Spinal cord (tissue), 10 donors: ENCODE results near the gene TMEM181. TPM values are rescaled to one million over a fixed set of nuclear protein-coding genes. Genes with fewer than 3 reads are reported as not detected.
"Not testable (repeated sequence)": the region's sequence is repeated elsewhere in the genome, so short reads cannot be mapped to it uniquely, and the experiment has no call there.

Experiments used
- DNase-seq, 6 donors: peaks; one replicate each; pipeline versions ENCODE4 v3.0.0 to v3.0.0-alpha.2; 2013 to 2015; ENCODE audit warnings: low spot score in 6 of 6, low read depth in 4 of 6
- H3K27ac ChIP-seq: one replicate; pipeline ENCODE4 v1.5.1; 2013; ENCODE audit warnings: low read depth, low read length, control low read depth
- H3K27me3 ChIP-seq: one replicate; pipeline ENCODE4 v1.6.1; 2013; ENCODE audit warnings: low read length; ENCODE audit not compliant: control insufficient read depth, insufficient read depth
- H3K36me3 ChIP-seq: one replicate; pipeline ENCODE4 v1.6.1; 2013; ENCODE audit warnings: low read length; ENCODE audit not compliant: control insufficient read depth, insufficient read depth
- H3K4me1 ChIP-seq: one replicate; pipeline ENCODE4 v1.6.1; 2013; ENCODE audit warnings: low read length; ENCODE audit not compliant: control insufficient read depth, insufficient read depth
- H3K4me3 ChIP-seq: one replicate; pipeline ENCODE4 v1.5.1; 2013; ENCODE audit warnings: low read depth, low read length, control low read depth
- H3K9me3 ChIP-seq: one replicate; pipeline ENCODE4 v1.6.1; 2013; ENCODE audit warnings: low read length; ENCODE audit not compliant: control insufficient read depth, insufficient read depth
- WGBS: methylation state at CpG from one replicate; pipeline ENCODE4 v1.1.5; 2013; ENCODE audit warnings: missing lambda C conversion rate; ENCODE audit not compliant: insufficient coverage; 5-methylcytosine and 5-hydroxymethylcytosine counted together
- polyA plus RNA-seq, 2 donors: library from polyadenylated mRNA; unstranded; fragments of 120-200 nt; gene quantifications; one replicate each; pipeline ENCODE4 v1.2.1, GENCODE V29; 2013; ENCODE audit not compliant: insufficient read length in 2 of 2
- total RNA-seq, 2 donors: library from RNA; depleted of rRNA in 1 of 2; stranded (reverse); fragments of 120-200 nt in 1 of 2; fragments of >200 nt in 1 of 2; gene quantifications; one replicate each; pipeline versions ENCODE4 v1.2.3 to v1.2.4, GENCODE V29; 2013 to 2014
- donor health status: healthy.

TMEM181 gene
- total and polyA plus RNA-seq, 4 donors: 31.8 to 59.0 (median 40.1) TPM

DNA sequence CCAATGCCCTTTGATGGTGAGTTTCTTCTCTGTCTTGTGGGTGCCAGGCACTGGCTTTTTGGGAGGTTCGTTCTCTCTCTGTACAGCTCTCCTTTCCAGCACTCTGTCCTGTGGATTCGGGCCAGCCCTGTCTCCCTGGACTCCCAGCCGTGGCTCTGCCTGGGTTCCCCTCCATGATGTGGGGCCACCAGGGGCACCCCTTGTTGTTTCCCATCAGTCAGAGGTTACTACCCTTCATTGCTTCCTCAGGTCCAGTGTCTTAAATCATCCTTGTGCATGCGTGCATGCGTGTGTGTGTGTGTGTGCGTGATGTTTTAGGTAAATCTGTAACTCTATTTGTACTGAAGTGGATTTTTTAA, 44.1 kb downstream of the TMEM181 start:
- 89% methylated on average over 5 of the region's 6 CpGs for WGBS
- Histone ChIP-seq H3K4me1 (no peaks in the 10 kb centered on the region), H3K9me3 (no peaks in the 10 kb centered on the region), H3K4me3 (no peak overlapping the region), H3K27ac (no peak overlapping the region), H3K36me3 (peaks cover 39% of the 10 kb centered on the region), H3K27me3 (no peaks in the 10 kb centered on the region)
- no peak for DNase-seq

DNA sequence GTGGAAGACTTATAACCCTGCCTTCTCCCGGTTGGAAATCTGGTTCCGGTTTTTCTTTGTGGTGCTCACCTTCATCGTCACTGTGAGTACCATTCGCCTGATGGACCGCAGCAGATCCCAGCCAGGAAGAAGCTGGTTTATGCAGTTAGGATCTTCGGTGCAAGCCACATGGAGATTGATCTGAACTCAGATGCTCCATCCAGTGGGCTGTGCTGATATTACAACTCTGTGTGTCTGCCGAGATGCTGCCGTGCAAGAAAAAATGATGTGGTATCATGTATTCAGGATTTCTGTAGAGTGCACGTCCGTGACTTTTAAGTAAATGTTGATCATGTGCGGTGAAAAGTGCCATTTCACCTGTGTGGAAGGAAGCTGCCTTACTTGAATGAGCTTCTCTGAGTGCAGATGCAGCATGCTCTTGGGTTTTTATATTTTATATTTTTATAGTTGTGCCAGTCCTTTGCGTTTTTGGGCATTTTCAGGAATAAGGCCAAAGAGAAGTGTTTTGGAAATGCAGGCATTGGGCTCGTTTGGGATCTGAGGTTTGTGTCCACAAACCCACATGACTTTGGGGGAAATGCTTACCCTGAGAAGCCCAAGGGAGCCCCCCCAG, 45.5 kb downstream of the TMEM181 start:
- Histone ChIP-seq H3K4me1 (no peaks in the 10 kb centered on the region), H3K27ac (no peak overlapping the region), H3K9me3 (no peaks in the 10 kb centered on the region), H3K4me3 (no peak overlapping the region), H3K36me3 (peaks cover 40% of the 10 kb centered on the region), H3K27me3 (no peaks in the 10 kb centered on the region)
- peak; percentile 33 to 94 (median 66) for DNase-seq
- 36% methylated on average over 10 of the region's 13 CpGs for WGBS

DNA sequence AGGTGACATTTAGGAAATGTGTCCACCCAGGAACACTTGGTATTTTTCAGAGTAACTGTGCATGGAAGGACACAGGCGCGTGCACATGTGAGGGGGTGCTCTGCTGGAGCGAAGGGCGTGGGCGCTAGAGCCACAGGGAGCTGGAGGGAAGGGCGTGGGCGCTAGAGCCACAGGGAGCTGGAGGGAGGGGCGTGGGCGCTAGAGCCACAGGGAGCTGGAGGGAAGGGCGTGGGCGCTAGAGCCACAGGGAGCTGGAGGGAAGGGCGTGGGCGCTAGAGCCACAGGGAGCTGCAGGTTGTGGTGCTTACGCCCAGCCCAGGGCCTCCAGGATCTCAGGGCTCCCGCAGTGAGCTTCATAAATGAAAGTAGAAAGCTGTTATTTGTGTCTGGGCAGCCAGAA, 46.1 kb downstream of the TMEM181 start:
- H3K4me3 ChIP-seq, H3K27ac ChIP-seq, H3K4me1 ChIP-seq, H3K27me3 ChIP-seq, DNase-seq, H3K9me3 ChIP-seq: not testable (repeated sequence)
- 89% methylated on average over 14 of the region's 15 CpGs for WGBS
- peaks cover 46% of the 10 kb centered on the region for H3K36me3 ChIP-seq

DNA sequence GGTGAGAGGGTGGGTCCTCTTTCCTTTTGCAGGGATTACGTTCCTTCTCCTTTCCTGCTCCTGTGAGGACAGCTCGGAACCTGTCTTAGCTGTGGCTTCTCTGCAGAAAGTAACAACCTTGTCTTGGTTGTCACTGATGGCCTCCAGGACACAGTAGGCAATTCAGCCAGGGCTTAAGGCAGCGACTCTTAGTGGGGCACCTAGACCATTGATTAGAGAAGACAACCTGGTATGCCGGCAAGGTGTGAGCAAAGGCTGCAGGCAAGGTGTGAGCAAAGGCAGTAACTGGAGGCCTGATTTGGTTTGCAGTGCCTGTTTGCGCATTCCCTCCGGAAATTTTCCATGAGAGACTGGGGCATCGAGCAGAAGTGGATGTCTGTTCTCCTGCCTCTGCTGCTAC, 47.0 kb downstream of the TMEM181 start:
- Histone ChIP-seq H3K36me3 (peaks cover 48% of the 10 kb centered on the region), H3K27ac (no peak overlapping the region), H3K4me1 (no peaks in the 10 kb centered on the region), H3K4me3 (no peak overlapping the region), H3K9me3 (no peaks in the 10 kb centered on the region), H3K27me3 (no peaks in the 10 kb centered on the region)
- no peak for DNase-seq
- 97% methylated on average over 6 of the region's 7 CpGs for WGBS

DNA sequence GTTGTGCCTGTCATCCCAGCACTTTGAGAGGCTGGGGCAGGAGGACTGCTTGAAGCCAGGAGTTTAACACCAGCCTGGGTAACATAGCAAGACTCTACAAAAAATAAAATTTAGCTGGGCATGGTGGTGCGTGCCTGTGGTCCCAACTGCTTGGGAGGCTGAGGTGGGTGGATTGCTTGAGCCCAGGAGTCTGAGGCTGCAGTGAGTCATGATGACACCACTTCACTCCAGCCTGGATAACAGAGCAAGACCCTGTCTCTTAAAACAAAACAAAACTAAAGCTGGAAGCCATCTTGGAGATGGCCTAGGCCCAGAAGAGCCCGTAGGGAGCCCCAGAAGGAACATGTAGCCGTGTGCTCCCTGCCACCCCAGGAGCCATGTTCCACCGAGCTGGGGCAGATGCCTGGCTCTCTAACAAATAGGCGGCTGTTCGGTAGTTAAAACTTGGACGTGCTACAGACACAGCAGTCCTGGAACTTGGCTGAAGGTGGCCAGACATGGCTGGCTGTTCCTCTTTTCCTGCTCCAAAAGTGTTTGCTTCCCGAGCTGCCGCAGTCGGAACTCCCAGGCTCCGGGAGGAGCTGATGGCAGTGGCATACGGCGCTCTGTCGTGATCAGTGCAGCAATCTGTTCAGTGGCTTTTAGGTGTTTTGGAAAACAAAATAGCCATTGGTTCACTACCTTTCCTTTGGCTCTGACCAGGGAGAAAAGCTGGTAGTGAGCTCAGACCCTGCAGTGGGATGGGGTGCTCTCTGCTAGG, 47.7 kb downstream of the TMEM181 start:
- Histone ChIP-seq H3K27me3 (no peaks in the 10 kb centered on the region), H3K4me3 (no peak overlapping the region), H3K4me1 (no peaks in the 10 kb centered on the region), H3K27ac (no peak overlapping the region), H3K9me3 (no peaks in the 10 kb centered on the region), H3K36me3 (peaks cover 48% of the 10 kb centered on the region)
- WGBS: 70% methylated on average over 13 of the region's 14 CpGs
- peak in 1 of 6 donors; percentile 27 for DNase-seq

DNA sequence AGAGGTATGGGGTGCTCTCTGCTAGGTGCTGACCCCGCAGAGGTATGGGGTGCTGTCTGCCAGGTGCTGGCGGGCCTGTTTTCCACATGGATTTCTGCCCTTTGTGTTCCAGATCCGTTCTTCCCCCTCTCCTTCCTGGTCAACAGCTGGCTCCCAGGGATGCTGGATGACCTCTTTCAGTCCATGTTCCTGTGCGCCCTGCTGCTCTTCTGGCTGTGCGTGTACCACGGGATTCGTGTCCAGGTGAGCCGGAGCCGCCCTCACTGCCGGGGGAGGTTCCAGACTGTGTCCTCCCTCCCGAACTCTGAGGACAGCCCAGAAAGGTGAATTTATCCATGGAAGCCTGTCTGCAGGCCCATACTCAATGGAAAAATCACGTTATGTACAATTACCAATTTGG, 48.3 kb downstream of the TMEM181 start:
- WGBS: 96% methylated on average over 11 of the region's 12 CpGs
- no peak for DNase-seq
- Histone ChIP-seq H3K4me3 (no peak overlapping the region), H3K27ac (no peak overlapping the region), H3K9me3 (no peaks in the 10 kb centered on the region), H3K36me3 (peaks cover 48% of the 10 kb centered on the region), H3K4me1 (no peaks in the 10 kb centered on the region), H3K27me3 (no peaks in the 10 kb centered on the region)

DNA sequence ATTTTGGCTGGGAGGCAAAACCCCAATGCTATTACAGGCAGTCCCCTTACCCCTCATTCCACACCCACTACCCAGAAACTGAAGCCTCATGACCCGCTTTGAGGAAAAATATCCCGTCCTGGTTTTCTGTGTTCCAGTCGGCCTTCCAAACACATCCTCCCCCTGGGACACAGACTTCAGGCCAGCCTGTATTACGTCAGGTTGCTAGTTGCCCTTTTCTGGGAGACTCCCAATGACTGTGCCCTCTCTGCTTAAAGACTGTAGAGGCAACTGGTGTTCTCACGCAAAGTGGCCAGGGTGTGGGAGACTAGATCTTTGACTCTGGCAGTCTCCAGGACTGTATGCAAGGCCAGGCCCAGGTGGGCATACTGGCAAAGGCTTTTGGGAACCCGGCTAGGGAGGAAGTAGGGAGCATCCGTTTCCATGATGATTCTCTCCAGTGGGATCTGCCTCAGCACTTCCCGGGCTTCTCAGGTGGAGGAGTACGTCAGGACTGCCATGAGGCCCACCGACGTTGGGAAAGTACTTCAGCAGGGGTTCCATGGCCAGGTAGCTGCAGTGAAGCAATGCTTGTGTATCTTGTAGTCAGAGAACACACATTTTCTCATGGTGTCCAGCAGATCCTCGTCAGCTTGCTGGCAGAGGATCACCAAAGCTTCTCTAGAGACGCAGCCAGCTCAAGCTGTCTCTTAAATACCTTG, 49.7 kb downstream of the TMEM181 start:
- Histone ChIP-seq H3K27ac (no peak overlapping the region), H3K27me3 (no peaks in the 10 kb centered on the region), H3K36me3 (peaks cover 48% of the 10 kb centered on the region), H3K9me3 (no peaks in the 10 kb centered on the region), H3K4me1 (no peaks in the 10 kb centered on the region), H3K4me3 (no peak overlapping the region)
- DNase-seq: no peak
- 97% methylated on average over 13 of the region's 13 CpGs for WGBS

DNA sequence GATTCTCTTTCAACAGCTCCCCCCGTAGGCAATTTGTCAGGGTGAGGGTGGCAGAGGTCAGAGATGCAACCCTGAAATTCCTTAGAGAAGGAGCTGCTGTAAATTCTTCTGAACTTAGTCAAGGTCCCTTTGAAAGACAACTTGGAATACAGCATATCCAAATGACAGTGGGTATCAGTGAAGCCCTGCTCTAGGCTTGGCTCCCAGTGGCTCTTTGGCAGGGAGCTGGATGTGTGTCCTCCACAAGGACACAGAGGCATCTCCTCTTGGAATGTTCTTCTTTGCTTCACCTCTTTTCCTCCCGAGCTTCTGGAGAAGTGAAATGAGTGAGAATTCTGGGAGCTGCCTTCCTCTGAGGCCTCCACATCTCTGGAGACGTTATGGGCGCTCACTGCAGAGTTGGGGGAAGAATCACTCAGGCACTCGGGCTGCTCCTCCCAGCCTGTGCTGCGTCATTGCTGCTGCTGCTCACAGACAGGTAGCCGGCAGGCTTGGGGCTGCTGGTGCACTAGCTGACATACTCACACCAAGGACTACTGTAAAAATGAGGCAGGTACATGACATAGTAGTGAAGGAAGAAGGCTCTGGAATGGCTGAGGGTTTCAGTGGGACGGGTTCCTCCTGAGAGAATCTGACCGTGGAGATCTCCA, 50.6 kb downstream of the TMEM181 start:
- no peak for DNase-seq
- WGBS: 91% methylated on average over 5 of the region's 9 CpGs
- Histone ChIP-seq H3K4me3 (no peak overlapping the region), H3K9me3 (no peaks in the 10 kb centered on the region), H3K27me3 (no peaks in the 10 kb centered on the region), H3K27ac (no peak overlapping the region), H3K36me3 (peaks cover 48% of the 10 kb centered on the region), H3K4me1 (no peaks in the 10 kb centered on the region)

DNA sequence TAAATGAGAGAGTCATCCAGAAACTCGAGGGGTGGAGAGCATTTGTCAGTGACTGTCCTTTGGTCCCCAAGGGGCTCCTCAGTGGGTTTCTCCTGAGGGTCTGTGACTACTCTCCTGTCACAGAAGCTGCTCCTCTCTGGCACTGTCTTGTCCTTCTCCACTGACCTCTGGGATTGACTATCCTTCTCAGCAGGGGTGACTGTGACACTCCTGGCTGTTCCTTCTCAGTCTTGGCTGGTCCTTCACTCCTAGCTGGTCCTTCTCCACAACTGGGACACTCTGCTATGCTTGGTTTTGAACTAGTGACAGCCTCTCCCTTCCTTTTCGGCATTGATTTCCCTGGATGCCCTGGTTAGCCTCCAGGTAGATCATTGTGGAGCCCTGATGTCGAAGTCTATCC, 51.1 kb downstream of the TMEM181 start:
- Histone ChIP-seq H3K27ac (no peak overlapping the region), H3K36me3 (peaks cover 44% of the 10 kb centered on the region), H3K4me1 (no peaks in the 10 kb centered on the region), H3K9me3 (no peaks in the 10 kb centered on the region), H3K27me3 (no peaks in the 10 kb centered on the region), H3K4me3 (no peak overlapping the region)
- 95% methylated on average over 3 of the region's 3 CpGs for WGBS
- DNase-seq: no peak
